HepG2 (cell line): ENCODE data around the gene GFOD1. TPM values are rescaled to one million over a fixed set of nuclear protein-coding genes. Genes with fewer than 3 reads are reported as not detected.

ENCODE experiments used
- ASH2L ChIP-seq: fragments of 300-600, 200-600 bp; sonication (generic); IDR thresholded peaks from 2 replicates; pipeline ENCODE4 v1.7.0; 2017; ENCODE audit warnings: low read depth, mild to moderate bottlenecking, moderate library complexity, mixed read lengths, low read length; ENCODE audit not compliant: insufficient read length
- CBX1 ChIP-seq: IDR thresholded peaks from one replicate; pipeline ENCODE4 v1.6.1; 2016; ENCODE audit warnings: antibody characterized with exemption, low read depth
- DNMT3B ChIP-seq: conservative IDR thresholded peaks from 2 replicates; pipeline ENCODE4 v1.6.1; 2016; ENCODE audit warnings: missing biosample characterization, control low read depth
- EEA1 ChIP-seq: sonication (generic); formaldehyde crosslinking; IDR thresholded peaks from 2 replicates; pipeline ENCODE4 v1.5.1; 2020; ENCODE audit warnings: mild to moderate bottlenecking, missing genetic modification reagents, borderline replicate concordance
- HOXA9 ChIP-seq: sonication (generic); formaldehyde crosslinking; IDR thresholded peaks from 2 replicates; pipeline ENCODE4 v1.8.1; 2022; ENCODE audit warnings: missing genetic modification reagents, mild to moderate bottlenecking, moderate library complexity, borderline replicate concordance
- NFYB ChIP-seq: sonication (generic); formaldehyde crosslinking; IDR thresholded peaks from 2 replicates; pipeline ENCODE4 v1.4.0; 2020; ENCODE audit warnings: missing genetic modification reagents
- PTBP1 ChIP-seq: fragments of 200-400 bp; formaldehyde crosslinking; IDR thresholded peaks from 2 replicates; pipeline ENCODE4 v1.6.1; 2018; ENCODE audit warnings: low read length, low read depth; ENCODE audit not compliant: poor library complexity, severe bottlenecking
- RFX5 ChIP-seq: IDR thresholded peaks from 2 replicates; pipeline ENCODE4 v1.6.1; 2011; ENCODE audit warnings: low read depth, low read length, improper control_type of control experiment
- RFXAP ChIP-seq: sonication (generic); formaldehyde crosslinking; IDR thresholded peaks from 2 replicates; pipeline ENCODE4 v1.4.0; 2020; ENCODE audit warnings: missing genetic modification reagents, borderline replicate concordance
- SMAD3 ChIP-seq: sonication (generic); formaldehyde crosslinking; IDR thresholded peaks from 2 replicates; pipeline ENCODE4 v1.4.0; 2020; ENCODE audit warnings: missing genetic modification reagents
- TAF1 ChIP-seq: sonication (generic); formaldehyde crosslinking; IDR thresholded peaks from 2 replicates; pipeline ENCODE4 v1.4.0; 2020; ENCODE audit warnings: missing genetic modification reagents
- TCF7 ChIP-seq: sonication (generic); IDR thresholded peaks from 2 replicates; pipeline ENCODE4 v1.6.1; 2016; ENCODE audit warnings: antibody characterized with exemption, low read depth
- ZNF383 ChIP-seq: sonication (generic); formaldehyde crosslinking; IDR thresholded peaks from 2 replicates; pipeline ENCODE4 v1.4.0; 2020; ENCODE audit warnings: missing genetic modification reagents, mild to moderate bottlenecking, borderline replicate concordance
- ZNF570 ChIP-seq: sonication (generic); formaldehyde crosslinking; IDR thresholded peaks from 2 replicates; pipeline ENCODE4 v1.4.0; 2020; ENCODE audit warnings: mild to moderate bottlenecking, missing genetic modification reagents, borderline replicate concordance
- ZNF614 ChIP-seq: IDR thresholded peaks from 2 replicates; pipeline ENCODE4 v1.6.1; 2018; ENCODE audit warnings: missing biosample characterization, missing genetic modification reagents, inconsistent platforms, borderline replicate concordance
- ZNF75D ChIP-seq: sonication (generic); formaldehyde crosslinking; IDR thresholded peaks from 2 replicates; pipeline ENCODE4 v1.8.1; 2023; ENCODE audit warnings: missing genetic modification reagents, mild to moderate bottlenecking, borderline replicate concordance
- polyA plus RNA-seq, 8 experiments: library from polyadenylated mRNA; depleted of rRNA in 3 of 8; stranded (reverse) in 7 of 8; unstranded in 1 of 8; fragments of >200 nt; fragmentation: Illumina TruSeq in 4 of 8; extraction: Trizol in 4 of 8; gene quantifications; 2 replicates each; pipeline versions ENCODE4 v1.2.1 to v1.2.3, GENCODE V29; 2011 to 2016; ENCODE audit warnings: low read depth in 4 of 8, missing spikeins in 1 of 8, mixed read lengths in 1 of 8; ENCODE audit not compliant: insufficient read depth in 1 of 8
- total RNA-seq, 5 experiments: library from RNA; depleted of rRNA; stranded (reverse); fragments of >200 nt; fragmentation: Illumina TruSeq; extraction: Trizol; gene quantifications; 2 replicates each; pipeline ENCODE4 v1.2.3, GENCODE V29; 2016; ENCODE audit warnings: low read depth in 1 of 5
- TF ChIP-seq, protein P1 (sequence below): sonication (generic); formaldehyde crosslinking; IDR thresholded peaks from 2 replicates; pipeline ENCODE4 v1.8.1; 2023; ENCODE audit warnings: missing genetic modification reagents, inconsistent platforms, borderline replicate concordance
- TF ChIP-seq, protein P2 (sequence below): sonication (generic); formaldehyde crosslinking; IDR thresholded peaks from 2 replicates; pipeline ENCODE4 v1.4.0; 2020; ENCODE audit warnings: missing genetic modification reagents, mild to moderate bottlenecking, borderline replicate concordance
- TF ChIP-seq, protein P3 (sequence below): sonication (generic); formaldehyde crosslinking; IDR thresholded peaks from 2 replicates; pipeline ENCODE4 v1.4.0; 2020; ENCODE audit warnings: mild to moderate bottlenecking, missing genetic modification reagents
- TF ChIP-seq, protein P4 (sequence below): sonication (generic); formaldehyde crosslinking; IDR thresholded peaks from 2 replicates; pipeline ENCODE4 v1.9.0; 2021; ENCODE audit warnings: missing genetic modification reagents, borderline replicate concordance
- TF ChIP-seq, protein P5 (sequence below): sonication (generic); formaldehyde crosslinking; IDR thresholded peaks from 2 replicates; pipeline ENCODE4 v1.8.0; 2022; ENCODE audit warnings: mild to moderate bottlenecking, missing genetic modification reagents, moderate library complexity

Gene GFOD1
- total and polyA plus RNA-seq, 2 of the 13 experiments (the other 11 are each of a cell fraction or from before 2014, with no cell fraction given), result 1.9 to 6.4 TPM

DNA sequence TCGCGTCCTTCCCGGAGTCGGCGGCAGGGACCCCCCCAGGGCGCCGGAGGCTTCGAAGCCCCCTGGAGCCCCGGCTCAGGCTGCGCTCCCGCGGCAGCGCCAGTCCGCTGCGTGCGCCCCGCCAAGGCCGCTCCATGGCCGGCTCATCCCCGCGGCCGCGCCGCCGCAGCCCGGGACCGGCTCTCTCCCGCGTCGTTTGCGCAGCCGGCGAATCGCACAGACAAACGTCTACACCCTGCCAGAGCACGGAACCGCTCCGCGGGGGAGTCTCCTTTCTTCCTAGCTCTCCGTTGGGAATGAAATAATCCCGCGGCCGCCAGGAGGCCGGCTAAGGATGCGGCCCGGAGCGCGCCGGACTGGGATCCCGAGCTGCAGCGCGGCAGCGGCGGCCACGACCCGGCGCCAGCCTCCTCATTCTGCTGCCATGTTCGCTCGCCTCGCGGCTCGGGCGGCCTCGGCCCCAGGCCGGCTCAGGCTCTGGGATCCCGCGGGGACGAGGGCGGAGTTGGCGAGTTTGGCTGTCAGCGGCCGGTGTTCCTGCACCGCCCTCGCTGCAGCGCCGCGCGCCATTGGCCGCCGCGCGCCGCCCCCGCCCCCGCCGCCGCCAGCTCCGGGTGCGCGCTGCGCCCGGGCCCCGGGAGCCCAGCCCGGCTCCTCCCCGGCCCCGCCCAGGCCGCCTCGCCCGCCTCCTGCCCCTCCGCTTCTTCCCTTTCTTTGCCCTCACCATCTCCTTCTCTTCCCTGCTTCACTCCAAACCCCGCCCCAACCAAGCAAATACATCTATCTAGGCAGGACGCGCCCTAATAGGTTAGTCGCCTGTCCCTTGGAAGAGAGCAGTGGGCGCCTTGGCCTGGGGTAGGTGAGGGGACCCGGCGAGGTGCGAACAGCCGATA lies at the start of gene GFOD1 (continued):
- TF ChIP-seq EEA1 (CRISPR knock-in tag), result peak; percentile 55
- no peak for TF ChIP-seq DNMT3B (CRISPR knock-in tag)
- TF ChIP-seq ZNF383 (CRISPR knock-in tag), result no peak
- TF ChIP-seq, protein P1, sequence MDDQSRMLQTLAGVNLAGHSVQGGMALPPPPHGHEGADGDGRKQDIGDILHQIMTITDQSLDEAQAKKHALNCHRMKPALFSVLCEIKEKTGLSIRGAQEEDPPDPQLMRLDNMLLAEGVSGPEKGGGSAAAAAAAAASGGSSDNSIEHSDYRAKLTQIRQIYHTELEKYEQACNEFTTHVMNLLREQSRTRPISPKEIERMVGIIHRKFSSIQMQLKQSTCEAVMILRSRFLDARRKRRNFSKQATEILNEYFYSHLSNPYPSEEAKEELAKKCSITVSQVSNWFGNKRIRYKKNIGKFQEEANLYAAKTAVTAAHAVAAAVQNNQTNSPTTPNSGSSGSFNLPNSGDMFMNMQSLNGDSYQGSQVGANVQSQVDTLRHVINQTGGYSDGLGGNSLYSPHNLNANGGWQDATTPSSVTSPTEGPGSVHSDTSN (CRISPR knock-in tag), result no peak
- TF ChIP-seq, protein P2, sequence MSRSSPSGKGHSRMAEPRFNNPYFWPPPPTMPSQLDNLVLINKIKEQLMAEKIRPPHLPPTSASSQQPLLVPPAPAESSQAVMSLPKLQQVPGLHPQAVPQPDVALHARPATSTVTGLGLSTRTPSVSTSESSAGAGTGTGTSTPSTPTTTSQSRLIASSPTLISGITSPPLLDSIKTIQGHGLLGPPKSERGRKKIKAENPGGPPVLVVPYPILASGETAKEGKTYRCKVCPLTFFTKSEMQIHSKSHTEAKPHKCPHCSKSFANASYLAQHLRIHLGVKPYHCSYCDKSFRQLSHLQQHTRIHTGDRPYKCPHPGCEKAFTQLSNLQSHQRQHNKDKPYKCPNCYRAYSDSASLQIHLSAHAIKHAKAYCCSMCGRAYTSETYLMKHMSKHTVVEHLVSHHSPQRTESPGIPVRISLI (CRISPR knock-in tag), result no peak
- TF ChIP-seq HOXA9 (CRISPR knock-in tag), result no peak
- TF ChIP-seq, protein P3, sequence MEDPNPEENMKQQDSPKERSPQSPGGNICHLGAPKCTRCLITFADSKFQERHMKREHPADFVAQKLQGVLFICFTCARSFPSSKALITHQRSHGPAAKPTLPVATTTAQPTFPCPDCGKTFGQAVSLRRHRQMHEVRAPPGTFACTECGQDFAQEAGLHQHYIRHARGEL (CRISPR knock-in tag), result no peak
- peak; percentile 81; the same call in 1 of the 2 replicates for TF ChIP-seq RFXAP (CRISPR knock-in tag)
- TF ChIP-seq, protein P4, sequence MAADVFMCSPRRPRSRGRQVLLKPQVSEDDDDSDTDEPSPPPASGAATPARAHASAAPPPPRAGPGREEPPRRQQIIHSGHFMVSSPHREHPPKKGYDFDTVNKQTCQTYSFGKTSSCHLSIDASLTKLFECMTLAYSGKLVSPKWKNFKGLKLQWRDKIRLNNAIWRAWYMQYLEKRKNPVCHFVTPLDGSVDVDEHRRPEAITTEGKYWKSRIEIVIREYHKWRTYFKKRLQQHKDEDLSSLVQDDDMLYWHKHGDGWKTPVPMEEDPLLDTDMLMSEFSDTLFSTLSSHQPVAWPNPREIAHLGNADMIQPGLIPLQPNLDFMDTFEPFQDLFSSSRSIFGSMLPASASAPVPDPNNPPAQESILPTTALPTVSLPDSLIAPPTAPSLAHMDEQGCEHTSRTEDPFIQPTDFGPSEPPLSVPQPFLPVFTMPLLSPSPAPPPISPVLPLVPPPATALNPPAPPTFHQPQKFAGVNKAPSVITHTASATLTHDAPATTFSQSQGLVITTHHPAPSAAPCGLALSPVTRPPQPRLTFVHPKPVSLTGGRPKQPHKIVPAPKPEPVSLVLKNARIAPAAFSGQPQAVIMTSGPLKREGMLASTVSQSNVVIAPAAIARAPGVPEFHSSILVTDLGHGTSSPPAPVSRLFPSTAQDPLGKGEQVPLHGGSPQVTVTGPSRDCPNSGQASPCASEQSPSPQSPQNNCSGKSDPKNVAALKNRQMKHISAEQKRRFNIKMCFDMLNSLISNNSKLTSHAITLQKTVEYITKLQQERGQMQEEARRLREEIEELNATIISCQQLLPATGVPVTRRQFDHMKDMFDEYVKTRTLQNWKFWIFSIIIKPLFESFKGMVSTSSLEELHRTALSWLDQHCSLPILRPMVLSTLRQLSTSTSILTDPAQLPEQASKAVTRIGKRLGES, result peak; percentile 20; the same call in 1 of the 2 replicates
- TF ChIP-seq CBX1, result no peak
- TF ChIP-seq RFX5, result no peak
- TF ChIP-seq, protein P5, sequence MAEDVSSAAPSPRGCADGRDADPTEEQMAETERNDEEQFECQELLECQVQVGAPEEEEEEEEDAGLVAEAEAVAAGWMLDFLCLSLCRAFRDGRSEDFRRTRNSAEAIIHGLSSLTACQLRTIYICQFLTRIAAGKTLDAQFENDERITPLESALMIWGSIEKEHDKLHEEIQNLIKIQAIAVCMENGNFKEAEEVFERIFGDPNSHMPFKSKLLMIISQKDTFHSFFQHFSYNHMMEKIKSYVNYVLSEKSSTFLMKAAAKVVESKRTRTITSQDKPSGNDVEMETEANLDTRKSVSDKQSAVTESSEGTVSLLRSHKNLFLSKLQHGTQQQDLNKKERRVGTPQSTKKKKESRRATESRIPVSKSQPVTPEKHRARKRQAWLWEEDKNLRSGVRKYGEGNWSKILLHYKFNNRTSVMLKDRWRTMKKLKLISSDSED (CRISPR knock-in tag), result no peak; the same call in 1 of the 2 replicates
- no peak for TF ChIP-seq ZNF570 (CRISPR knock-in tag)
- TF ChIP-seq TAF1 (CRISPR knock-in tag), result peak; percentile 69
- TF ChIP-seq TCF7, result no peak
- TF ChIP-seq SMAD3, result no peak
- no peak for TF ChIP-seq ZNF75D (CRISPR knock-in tag)
- TF ChIP-seq PTBP1, result no peak
- TF ChIP-seq ASH2L, result peak; percentile 23
- TF ChIP-seq NFYB (CRISPR knock-in tag), result no peak; the same call in none of the 2 replicates
- no peak for TF ChIP-seq ZNF614 (CRISPR knock-in tag)
